H1 (cell line): ENCODE measurements around the gene DBP. TPM values are rescaled to one million over a fixed set of nuclear protein-coding genes. Genes with fewer than 3 reads are reported as not detected.

Experiments
- CTCF ChIA-PET: fragments of 300-600 bp; sonication (Branson Sonifier 250); formaldehyde crosslinking; loops from one replicate; lab custom pipeline; 2021; ENCODE audit not compliant: partially characterized antibody; lab: Charles Lee
- POLR2A ChIA-PET: fragments of 300-600 bp; sonication (Branson Sonifier 250); formaldehyde crosslinking; loops from one replicate; lab custom pipeline; 2021; ENCODE audit warnings: inconsistent platforms; ENCODE audit not compliant: partially characterized antibody; lab: Charles Lee
- DNase-seq, 2 experiments: peaks; one replicate each; pipeline versions ENCODE4 v3.0.0 to v3.0.0-alpha.2; 2010 to 2022; ENCODE audit warnings: low spot score in 2 of 2, low read depth in 1 of 2, mixed read lengths in 1 of 2
- FAIRE-seq: peaks from 2 replicates; lab custom pipeline; 2011; peaks lifted over from hg19 to GRCh38; lab: Jason Lieb, UNC
- H2AFZ ChIP-seq: 2 replicates; pipeline ENCODE4 v1.8.1; 2012; ENCODE audit warnings: low read length, inconsistent platforms
- H2AK5ac ChIP-seq: 2 replicates; pipeline ENCODE4 v1.6.1; 2013; ENCODE audit warnings: low read depth, low read length
- H2BK120ac ChIP-seq: replicated peaks from 2 replicates; pipeline ENCODE3; 2013; ENCODE audit warnings: low read depth, low read length, inconsistent platforms
- H2BK12ac ChIP-seq: 2 replicates; pipeline ENCODE4 v1.6.1; 2013; ENCODE audit warnings: low read depth, low read length
- H2BK15ac ChIP-seq: 2 replicates; pipeline ENCODE4 v1.6.1; 2013; ENCODE audit warnings: low read length
- H2BK20ac ChIP-seq: 2 replicates; pipeline ENCODE4 v1.6.1; 2013; ENCODE audit warnings: low read length
- H2BK5ac ChIP-seq: 2 replicates; pipeline ENCODE4 v1.6.1; 2013; ENCODE audit warnings: low read depth, low read length
- H3K14ac ChIP-seq: 2 replicates; pipeline ENCODE4 v1.6.1; 2013; ENCODE audit warnings: inconsistent platforms; ENCODE audit not compliant: insufficient read length
- H3K18ac ChIP-seq: 2 replicates; pipeline ENCODE4 v1.6.1; 2013; ENCODE audit warnings: low read length; ENCODE audit errors: extremely low read depth
- H3K23ac ChIP-seq: 2 replicates; pipeline ENCODE4 v1.6.1; 2013; ENCODE audit warnings: inconsistent platforms; ENCODE audit not compliant: insufficient read length
- H3K23me2 ChIP-seq: 2 replicates; pipeline ENCODE4 v1.6.1; 2013; ENCODE audit warnings: low read depth, low read length
- H3K27ac ChIP-seq: 2 replicates; pipeline ENCODE4 v1.6.1; 2011; ENCODE audit warnings: low read depth, low read length, inconsistent platforms
- H3K27me3 ChIP-seq, 4 experiments: replicated peaks in 1 of 4; 1 replicate in 1 of 4; 2 replicates in 3 of 4; pipeline versions ENCODE4 v1.6.1 to v1.8.1; 2011 to 2013; ENCODE audit warnings: low read length in 3 of 4, mild to moderate bottlenecking in 3 of 4, inconsistent platforms in 2 of 4, mixed read lengths in 2 of 4, moderate library complexity in 1 of 4; ENCODE audit not compliant: control insufficient read depth in 3 of 4, insufficient read depth in 3 of 4; ENCODE audit errors: extremely low read depth in 1 of 4
- H3K36me3 ChIP-seq, 4 experiments: 2 replicates each; pipeline versions ENCODE4 v1.6.1 to v1.8.1; 2011 to 2013; ENCODE audit warnings: mild to moderate bottlenecking in 4 of 4, low read length in 3 of 4, moderate library complexity in 2 of 4, control low read depth in 1 of 4, inconsistent platforms in 1 of 4; ENCODE audit not compliant: insufficient read depth in 4 of 4, control insufficient read depth in 2 of 4
- H3K4ac ChIP-seq: replicated peaks from 2 replicates; pipeline ENCODE3; 2013; ENCODE audit warnings: low read length, low read depth, mixed read lengths, inconsistent platforms; ENCODE audit not compliant: insufficient read length
- H3K4me1 ChIP-seq, 4 experiments: replicated peaks in 1 of 4; 1 replicate in 1 of 4; 2 replicates in 3 of 4; pipeline versions ENCODE4 v1.6.1 to v1.8.1; 2011 to 2013; ENCODE audit warnings: low read length in 3 of 4, inconsistent platforms in 2 of 4, mixed read lengths in 1 of 4; ENCODE audit not compliant: insufficient read depth in 4 of 4, control insufficient read depth in 3 of 4
- H3K4me2 ChIP-seq, 2 experiments: 2 replicates each; pipeline versions ENCODE4 v1.6.1 to v1.8.1; 2011 to 2013; ENCODE audit warnings: low read depth in 2 of 2, low read length in 2 of 2, control low read depth in 1 of 2, inconsistent platforms in 1 of 2, mild to moderate bottlenecking in 1 of 2; ENCODE audit not compliant: insufficient read depth in 1 of 2
- H3K4me3 ChIP-seq, 4 experiments: fragments of 200-600, 300-600 bp in 1 of 4; sonication (generic), shearing (Covaris generic), sonication (Bioruptor Twin) in 1 of 4; 2 replicates each; pipeline versions ENCODE4 v1.5.1 to v1.8.1; 2011 to 2016; ENCODE audit warnings: low read length in 4 of 4, low read depth in 3 of 4, control low read depth in 2 of 4, inconsistent platforms in 2 of 4, mild to moderate bottlenecking in 2 of 4, mixed read lengths in 1 of 4, moderate library complexity in 1 of 4; ENCODE audit not compliant: insufficient read depth in 2 of 4; ENCODE audit errors: extremely low read depth in 1 of 4
- H3K56ac ChIP-seq: replicated peaks from 2 replicates; pipeline ENCODE3; 2013; ENCODE audit warnings: low read depth, mild to moderate bottlenecking, mixed read lengths, low read length, inconsistent platforms; ENCODE audit not compliant: insufficient read length
- H3K79me1 ChIP-seq: 2 replicates; pipeline ENCODE4 v1.6.1; 2013; ENCODE audit warnings: low read depth, low read length, control low read depth
- H3K79me2 ChIP-seq, 2 experiments: 2 replicates each; pipeline versions ENCODE4 v1.6.1 to v1.8.1; 2012 to 2013; ENCODE audit warnings: low read length in 2 of 2, mild to moderate bottlenecking in 2 of 2, inconsistent platforms in 1 of 2; ENCODE audit not compliant: insufficient read depth in 2 of 2, control insufficient read depth in 1 of 2
- H3K9ac ChIP-seq, 4 experiments: replicated peaks in 1 of 4; 1 replicate in 1 of 4; 2 replicates in 3 of 4; pipeline versions ENCODE4 v1.6.1 to v1.8.1; 2011 to 2013; ENCODE audit warnings: low read depth in 3 of 4, low read length in 3 of 4, control low read depth in 2 of 4, mild to moderate bottlenecking in 2 of 4, moderate library complexity in 2 of 4, inconsistent platforms in 1 of 4; ENCODE audit errors: extremely low read depth in 1 of 4
- H3K9me3 ChIP-seq, 2 experiments: 2 replicates each; pipeline versions ENCODE4 v1.6.1 to v1.8.1; 2012 to 2013; ENCODE audit warnings: mild to moderate bottlenecking in 2 of 2, moderate library complexity in 2 of 2, control low read depth in 1 of 2, inconsistent platforms in 1 of 2, low read depth in 1 of 2, low read length in 1 of 2, mixed read lengths in 1 of 2; ENCODE audit not compliant: insufficient read depth in 2 of 2
- H4K20me1 ChIP-seq, 2 experiments: replicated peaks in 1 of 2; 2 replicates each; pipeline versions ENCODE3 to v1.8.1; 2011 to 2013; ENCODE audit warnings: inconsistent platforms in 2 of 2, low read length in 2 of 2, mild to moderate bottlenecking in 1 of 2; ENCODE audit not compliant: insufficient read depth in 2 of 2, control insufficient read depth in 1 of 2
- H4K5ac ChIP-seq: 2 replicates; pipeline ENCODE4 v1.6.1; 2013; ENCODE audit warnings: low read length, low read depth, mixed read lengths, inconsistent platforms; ENCODE audit not compliant: insufficient read length
- H4K8ac ChIP-seq: 2 replicates; pipeline ENCODE4 v1.8.0; 2013; ENCODE audit warnings: mild to moderate bottlenecking, moderate library complexity, low read length, inconsistent platforms; ENCODE audit not compliant: insufficient read depth; ENCODE audit errors: extremely low read depth
- H4K91ac ChIP-seq: replicated peaks from 2 replicates; pipeline ENCODE3; 2013; ENCODE audit warnings: low read length, mixed read lengths, inconsistent platforms; ENCODE audit not compliant: insufficient read length
- CTCF ChIP-seq, 3 experiments: IDR thresholded peaks; 1 replicate in 2 of 3; 2 replicates in 1 of 3; pipeline versions ENCODE4 v1.5.1 to v1.6.1; 2011; ENCODE audit warnings: low read length in 3 of 3, mild to moderate bottlenecking in 3 of 3, inconsistent platforms in 2 of 3, low read depth in 1 of 3, moderate library complexity in 1 of 3; ENCODE audit not compliant: insufficient read depth in 1 of 3; ENCODE audit errors: control extremely low read depth in 1 of 3
- EP300 ChIP-seq, 2 experiments: IDR thresholded peaks; 1 replicate in 1 of 2; 2 replicates in 1 of 2; pipeline ENCODE4 v1.6.1; 2011 to 2012; ENCODE audit warnings: low read depth in 2 of 2, low read length in 2 of 2, mild to moderate bottlenecking in 2 of 2, borderline replicate concordance in 1 of 2, inconsistent platforms in 1 of 2, moderate library complexity in 1 of 2
- MAX ChIP-seq: IDR thresholded peaks from 2 replicates; pipeline ENCODE4 v1.6.1; 2012; ENCODE audit warnings: inconsistent platforms
- NRF1 ChIP-seq: IDR thresholded peaks from 2 replicates; pipeline ENCODE4 v1.6.1; 2011; ENCODE audit warnings: mild to moderate bottlenecking, low read depth, low read length, improper control_type of control experiment
- ZNF274 ChIP-seq: IDR thresholded peaks from 2 replicates; pipeline ENCODE4 v1.7.0; 2012; ENCODE audit warnings: low read length, borderline replicate concordance; ENCODE audit errors: extremely low read depth
- WGBS, 2 experiments: shearing (Covaris generic) in 1 of 2; methylation state at CpG; one replicate each; pipeline versions ENCODE4 v1.1.6 to v1.1.7; 2013 to 2015; ENCODE audit warnings: low lambda C conversion rate in 2 of 2, mixed read lengths in 2 of 2, inconsistent platforms in 1 of 2, low coverage in 1 of 2, missing lambda C conversion rate in 1 of 2; ENCODE audit not compliant: insufficient replicate concordance in 2 of 2, insufficient coverage in 1 of 2, insufficient read length in 1 of 2; ENCODE audit errors: extremely low coverage in 1 of 2, missing lambda C conversion rate in 1 of 2; 5-methylcytosine and 5-hydroxymethylcytosine counted together
- polyA plus RNA-seq, 7 experiments: library from polyadenylated mRNA; depleted of rRNA in 3 of 7; stranded (reverse) in 5 of 7; unstranded in 2 of 7; fragments of >200 nt in 5 of 7; fragments of 200-250 nt in 2 of 7; gene quantifications; 1 replicate in 5 of 7; 2 replicates in 1 of 7; 4 replicates in 1 of 7; pipeline versions ENCODE4 v1.2.1 to v1.2.3, GENCODE V29; 2011 to 2013; ENCODE audit warnings: missing spikeins in 2 of 7, mixed read lengths in 2 of 7
- total RNA-seq: library from RNA; stranded (reverse); fragmentation: NEBNext Ultra II Directional; extraction: Animal tissue kit (Norgen Biotek cat#: 25700); gene quantifications from 2 replicates; pipeline ENCODE4 v1.2.1, GENCODE V29; 2021

The DBP gene
- total and polyA plus RNA-seq, 2 of the 8 experiments (the other 6 are each of a cell fraction or from before 2014, with no cell fraction given), result 7.5 to 8.3 TPM

GRCh38 chr19:48625891-48626327 lies 11.3 kb downstream of the DBP start:
- Histone ChIP-seq H4K5ac (no peak overlapping the region), H3K79me1 (no peaks in the 10 kb centered on the region), H3K36me3 (peaks cover 0 to 11% (median 1%) of the 10 kb centered on the region in 4 experiments; a peak in 1 of 8 replicates), H3K23me2 (peaks cover 22% of the 10 kb centered on the region), H3K79me2 (peaks cover 0 to 13% of the 10 kb centered on the region in 2 experiments; a peak in 3 of 4 replicates), H2AFZ (no peak overlapping the region), H2BK5ac (no peak overlapping the region), H3K4me3 (peak overlapping the region in 1 of 4 experiments; percentile 87; a peak in 1 of 8 replicates), H3K4ac (no peak overlapping the region), H3K18ac (no peak overlapping the region), H3K56ac (no peak overlapping the region), H4K91ac (no peak overlapping the region), H4K8ac (no peak overlapping the region), H3K14ac (no peak overlapping the region), H2BK12ac (no peak overlapping the region), H3K4me1 (peaks cover 0 to 21% (median 13%) of the 10 kb centered on the region in 4 experiments; a peak in 6 of 7 replicates), H3K9ac (no peak overlapping the region), H2AK5ac (no peak overlapping the region), H3K23ac (no peak overlapping the region), H2BK15ac (no peak overlapping the region), H4K20me1 (peaks cover 2 to 8% of the 10 kb centered on the region in 2 experiments), H3K27ac (no peak overlapping the region), H2BK20ac (no peak overlapping the region), H2BK120ac (no peak overlapping the region), H3K27me3 (no peaks in the 10 kb centered on the region), H3K4me2 (peak overlapping the region in 1 of 2 experiments; percentile 75; a peak in 1 of 4 replicates), H3K9me3 (no peaks in the 10 kb centered on the region)
- DNase-seq (no peak), FAIRE-seq (no peak)
- TF ChIP-seq MAX (no peak), ZNF274 (no peak), NRF1 (no peak), EP300 (IDR thresholded peaks at IDR 0.05; ENCODE audit: borderline replicate concordance in 1 of 2, low read depth in 2 of 2, low read length in 2 of 2) (no peak), CTCF (IDR thresholded peaks at IDR 0.05; ENCODE audit: control extremely low read depth in 1 of 3, insufficient read depth in 1 of 3, low read depth in 1 of 3, low read length in 3 of 3) (peak in 1 of 3 experiments; percentile 18; a peak in 2 of 4 replicates)
- POLR2A ChIA-PET, result interaction anchor here (1.2 to 30.9 kb wide), 3 partner anchors 3 to 256 kb away, joined by 3 to 788 read pairs (median 788); partner anchors contain the start of genes DBP, FAM83E, RPL18 and SPACA4
- 96% methylated on average over 28 of the region's 30 CpGs; no CpG with 5 or more reads in 1 of the 2 experiments for WGBS, 2 experiments
- CTCF ChIA-PET, result interaction anchor here (1.3 to 1.5 kb wide), 2 partner anchors 17 to 20 kb away, joined by 4 to 5 read pairs; partner anchors contain the start of gene CA11
